ENCODE measurements around the gene PILRA. TPM values are rescaled to one million over a fixed set of nuclear protein-coding genes. Genes with fewer than 3 reads are reported as not detected.
"Not testable (repeated sequence)": the region's sequence is repeated elsewhere in the genome, so short reads cannot be mapped to it uniquely, and the experiment has no call there.

PILRA gene
- total RNA-seq, 1 experiment from 2014 or later: not detected

DNA sequence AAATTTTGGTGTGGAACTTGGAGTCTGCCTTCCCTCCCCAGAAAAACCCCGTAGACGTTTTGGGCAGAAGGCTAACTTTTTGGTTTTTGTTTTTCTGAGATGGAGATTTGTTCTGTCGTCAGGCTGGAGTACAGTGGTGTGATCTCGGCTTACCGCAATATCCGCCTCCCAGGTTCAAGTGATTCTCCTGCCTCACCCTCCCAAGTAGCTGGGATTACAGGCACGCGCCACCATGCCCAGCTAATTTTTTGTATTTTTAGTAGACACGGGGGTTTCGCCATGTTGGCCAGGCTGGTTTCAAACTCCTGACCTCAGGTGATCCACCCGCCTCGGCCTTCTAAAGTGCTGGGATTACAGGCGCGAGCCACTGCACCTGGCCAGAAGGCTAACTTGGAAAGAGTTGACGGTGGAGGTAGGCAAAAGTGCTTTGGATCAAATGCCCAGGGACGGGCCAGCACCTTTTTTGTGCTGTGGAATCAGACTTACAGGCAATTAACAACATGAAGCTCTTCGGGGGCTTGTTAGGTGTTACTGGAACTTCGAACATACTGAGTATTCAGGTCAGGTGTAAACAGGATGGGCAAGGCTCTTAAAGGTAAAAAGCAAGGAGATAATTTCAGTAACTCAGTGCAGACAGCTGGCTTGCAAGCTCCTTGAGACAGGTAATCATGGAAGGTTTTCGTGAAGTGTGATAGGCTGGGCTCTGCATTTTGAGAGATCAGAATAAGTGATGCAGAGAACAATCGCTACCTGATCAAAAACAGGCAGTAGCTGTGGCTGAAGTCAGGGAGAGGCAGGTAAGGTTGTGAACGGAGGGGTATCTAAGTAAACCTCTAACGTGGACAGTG lies 61.2 kb downstream of the PILRA start:
- DNase-seq (ENCODE audit: low read depth): no peak

DNA sequence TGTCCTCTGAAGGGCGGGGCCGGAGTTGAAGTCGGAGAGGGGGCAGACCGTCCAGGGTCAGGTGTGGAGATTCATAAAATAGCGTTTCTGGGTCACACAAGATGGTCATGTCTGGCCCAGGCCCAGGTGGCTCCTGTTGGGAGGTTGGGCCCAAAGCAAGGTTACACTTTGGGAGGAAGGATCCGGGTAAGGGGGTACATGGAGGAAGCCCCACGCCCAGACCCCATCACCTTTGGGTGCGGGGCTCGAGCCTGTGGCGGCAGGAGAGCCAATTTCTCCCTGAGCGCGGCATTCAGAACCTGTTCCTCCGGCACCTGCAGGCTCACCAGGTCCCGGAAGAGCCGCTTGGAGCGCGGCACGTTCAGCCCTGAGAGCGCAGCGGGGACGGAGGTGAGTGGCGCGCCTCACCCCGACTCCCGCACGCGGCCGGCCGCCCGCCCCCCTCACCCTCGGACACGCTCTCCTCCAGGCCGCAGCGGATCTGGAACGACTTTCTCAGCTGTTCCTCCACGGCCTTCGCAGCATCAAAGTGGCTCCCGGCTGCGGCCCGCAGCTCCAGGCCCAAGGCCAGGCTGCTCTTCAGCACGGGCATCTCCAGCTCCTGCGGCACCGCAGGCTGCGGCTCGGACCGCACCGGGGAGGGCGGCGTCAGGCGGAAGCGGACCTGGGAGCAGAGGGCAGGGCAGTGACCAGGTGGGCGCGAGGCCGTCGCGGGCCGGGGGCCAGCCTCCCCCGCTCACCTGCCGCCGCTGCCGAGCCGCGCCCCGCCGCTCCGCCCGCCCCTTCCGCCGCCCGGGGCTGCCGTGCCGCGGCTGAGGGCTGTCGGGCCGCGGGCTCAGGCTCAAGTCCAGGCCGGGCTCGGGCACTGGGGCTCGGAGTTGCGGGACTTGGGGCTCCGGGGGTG lies 62.4 kb downstream of the PILRA start:
- peak; percentile 39 for DNase-seq (ENCODE audit: low read depth)

- no peak for DNase-seq (ENCODE audit: low read depth)
Observed at GRCh38 chr7:100437150-100438100, 64.1 kb downstream of the PILRA start.

DNA sequence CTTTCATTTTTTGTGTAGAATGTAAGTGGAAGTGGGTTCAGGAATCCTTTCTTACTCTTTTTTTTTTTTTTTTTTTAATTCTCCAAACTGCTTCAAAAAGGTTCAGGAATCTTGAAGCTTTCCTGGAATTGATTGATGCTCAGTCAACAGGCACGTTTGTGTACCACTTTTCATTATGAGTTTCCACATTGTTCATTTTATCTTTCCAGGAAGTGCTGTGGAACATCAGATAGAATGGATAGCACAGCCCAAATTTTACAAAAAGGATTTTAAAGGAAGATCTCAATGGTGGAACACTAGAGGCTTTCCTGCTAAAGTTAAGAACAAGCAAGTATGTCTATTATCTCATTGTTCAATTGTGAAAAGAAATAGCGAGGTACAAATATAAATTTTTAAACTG lies 64.9 kb downstream of the PILRA start:
- no peak for DNase-seq (ENCODE audit: low read depth)

GRCh38 chr7:100438731-100439130 lies 65.4 kb downstream of the PILRA start:
- not testable (repeated sequence) for DNase-seq (ENCODE audit: low read depth)

GRCh38 chr7:100439244-100439643 lies 66.0 kb downstream of the PILRA start:
- DNase-seq (ENCODE audit: low read depth): not testable (repeated sequence)

DNA sequence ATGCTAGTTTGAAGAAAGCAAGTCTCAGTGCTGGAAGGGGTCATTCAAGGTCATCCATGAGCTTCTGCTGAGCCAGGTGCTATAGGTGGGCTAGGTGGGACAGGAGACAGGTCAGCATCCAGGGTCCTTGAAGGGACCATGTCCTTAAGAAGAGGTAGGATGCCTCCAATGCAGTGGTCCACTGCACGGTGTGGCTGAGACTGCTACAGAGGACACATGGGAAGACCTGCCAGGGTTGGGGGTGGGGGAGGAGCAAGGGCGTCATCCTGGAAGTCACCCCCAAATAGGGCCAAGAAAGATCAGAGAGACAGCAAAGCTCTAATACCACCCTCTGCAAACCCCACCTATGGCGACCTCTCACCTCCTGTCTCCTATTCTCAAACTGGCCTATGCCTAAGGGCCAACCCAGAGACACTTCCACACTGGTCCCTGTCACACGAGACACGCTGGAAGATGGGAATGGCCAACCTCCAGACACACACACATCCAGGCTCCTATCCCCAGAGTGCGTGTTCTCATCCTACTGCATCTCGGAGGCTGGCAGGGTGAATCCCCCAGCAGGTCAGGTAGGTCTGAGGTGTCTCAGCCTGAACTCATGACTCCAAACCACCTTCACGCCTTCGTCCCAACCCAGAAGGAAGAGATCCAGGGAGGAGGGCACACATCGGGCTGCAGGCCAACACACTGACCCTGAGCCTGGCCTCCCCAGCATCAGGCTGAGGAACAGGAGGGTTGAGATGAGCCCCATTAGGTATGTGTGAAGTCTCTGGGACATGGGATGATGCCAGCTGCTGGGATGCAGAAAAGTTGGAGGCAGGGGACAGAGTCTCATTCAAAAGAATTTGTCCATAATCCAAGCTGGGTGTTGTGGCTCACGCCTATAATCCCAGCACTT lies 68.6 kb downstream of the PILRA start:
- no peak for DNase-seq (ENCODE audit: low read depth)

GRCh38 chr7:100443096-100443840 lies 70.0 kb downstream of the PILRA start:
- DNase-seq (ENCODE audit: low read depth): no peak

- DNase-seq (ENCODE audit: low read depth): peak; percentile 86
Observed at GRCh38 chr7:100444311-100445278, 71.3 kb downstream of the PILRA start.

GRCh38 chr7:100446040-100446439 lies 72.8 kb downstream of the PILRA start:
- DNase-seq (ENCODE audit: low read depth): peak; percentile 68

- DNase-seq (ENCODE audit: low read depth): not testable (repeated sequence)
Observed at GRCh38 chr7:100447363-100447762, 74.1 kb downstream of the PILRA start.

DNA sequence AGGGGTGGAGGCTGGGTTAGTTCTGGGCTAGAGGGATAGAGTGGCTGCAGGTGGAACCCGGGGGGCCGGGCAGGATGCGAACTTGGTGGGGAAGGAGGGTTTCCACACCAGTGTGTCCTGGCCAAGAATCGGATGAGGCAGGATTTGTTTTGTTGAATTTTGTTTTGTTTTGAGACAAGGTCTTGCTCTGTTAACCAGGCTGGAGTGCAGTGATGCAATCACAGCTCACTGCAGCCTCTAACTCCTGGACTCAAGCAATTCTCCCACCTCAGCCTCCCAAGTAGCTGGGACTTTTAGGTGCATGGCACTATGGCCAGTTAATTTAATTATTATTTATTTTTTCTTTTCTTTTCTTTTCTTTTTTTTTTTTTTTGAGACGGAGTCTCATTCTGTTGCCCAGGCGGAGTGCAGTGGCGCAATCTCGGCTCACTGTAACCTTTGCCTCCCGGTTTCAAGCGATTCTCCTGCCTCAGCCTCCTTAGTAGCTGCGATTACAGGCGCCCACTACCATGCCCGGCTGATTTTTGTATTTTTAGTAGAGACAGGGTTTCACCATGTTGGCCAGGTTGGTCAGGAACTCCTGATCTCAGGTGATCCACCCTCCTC lies 76.0 kb downstream of the PILRA start:
- no peak for DNase-seq (ENCODE audit: low read depth)

Other genes with a start within 250 kb of the PILRA start
- gene MBLAC1, start 246.5 kb upstream of the PILRA start, total RNA-seq (2014; rRNA removed): 1.9 and 5.9 TPM in 2 replicates
- 165 and 202 TPM in 2 replicates for gene LAMTOR4, start 224.6 kb upstream of the PILRA start, total RNA-seq (2014; rRNA removed)
- gene TRAPPC14, start 214.8 kb upstream of the PILRA start, total RNA-seq (2014; rRNA removed): 18.8 and 21.8 TPM in 2 replicates
- 6.7 and 9.8 TPM in 2 replicates for gene GAL3ST4, start 204.9 kb upstream of the PILRA start, total RNA-seq (2014; rRNA removed)
- 9.6 and 9.9 TPM in 2 replicates for gene GPC2, start 196.1 kb upstream of the PILRA start, total RNA-seq (2014; rRNA removed)
- 0.23 and 0.96 TPM in 2 replicates for gene STAG3, start 195.6 kb upstream of the PILRA start, total RNA-seq (2014; rRNA removed)
- gene PVRIG, start 153.5 kb upstream of the PILRA start, total RNA-seq (2014; rRNA removed): not detected in 2 replicates
- not detected in 2 replicates for gene SPDYE3, start 65.8 kb upstream of the PILRA start, total RNA-seq (2014; rRNA removed)
- 15.7 and 20.1 TPM in 2 replicates for gene PILRB, start 15.4 kb upstream of the PILRA start, total RNA-seq (2014; rRNA removed)
- gene ZCWPW1, start 55.2 kb downstream of the PILRA start, total RNA-seq (2014; rRNA removed): 1.9 and 4.2 TPM in 2 replicates
- gene MEPCE, start 56.3 kb downstream of the PILRA start, total RNA-seq (2014; rRNA removed): 59.0 and 63.9 TPM in 2 replicates
- gene PPP1R35, start 63.0 kb downstream of the PILRA start, total RNA-seq (2014; rRNA removed): 68.5 and 71.6 TPM in 2 replicates
- not detected in 2 replicates for gene SPACDR, start 90.8 kb downstream of the PILRA start, total RNA-seq (2014; rRNA removed)
- gene TSC22D4, start 105.7 kb downstream of the PILRA start, total RNA-seq (2014; rRNA removed): 41.3 and 51.7 TPM in 2 replicates
- 0.13 and 0.23 TPM in 2 replicates for gene NYAP1, start 110.4 kb downstream of the PILRA start, total RNA-seq (2014; rRNA removed)
- 23.0 and 28.0 TPM in 2 replicates for gene AGFG2, start 165.7 kb downstream of the PILRA start, total RNA-seq (2014; rRNA removed)
- 2.4 TPM in 1 of 2 replicates, not detected in the other for gene SAP25, start 200.4 kb downstream of the PILRA start, total RNA-seq (2014; rRNA removed)
- 81.4 and 92.0 TPM in 2 replicates for gene LRCH4, start 212.6 kb downstream of the PILRA start, total RNA-seq (2014; rRNA removed)
- 0.38 and 0.92 TPM in 2 replicates for gene FBXO24, start 212.8 kb downstream of the PILRA start, total RNA-seq (2014; rRNA removed)
- 4.7 and 5.2 TPM in 2 replicates for gene PCOLCE, start 228.9 kb downstream of the PILRA start, total RNA-seq (2014; rRNA removed)
- 15.8 and 21.5 TPM in 2 replicates for gene MOSPD3, start 239.1 kb downstream of the PILRA start, total RNA-seq (2014; rRNA removed)